NCI-H446 (cell line): ENCODE data around the gene IL18BP.

ENCODE experiments used
- DNase-seq, 2 experiments: peaks; one replicate each; lab custom pipeline; 2025; lab: John Stamatoyannopoulos, UW

The IL18BP gene

DNA sequence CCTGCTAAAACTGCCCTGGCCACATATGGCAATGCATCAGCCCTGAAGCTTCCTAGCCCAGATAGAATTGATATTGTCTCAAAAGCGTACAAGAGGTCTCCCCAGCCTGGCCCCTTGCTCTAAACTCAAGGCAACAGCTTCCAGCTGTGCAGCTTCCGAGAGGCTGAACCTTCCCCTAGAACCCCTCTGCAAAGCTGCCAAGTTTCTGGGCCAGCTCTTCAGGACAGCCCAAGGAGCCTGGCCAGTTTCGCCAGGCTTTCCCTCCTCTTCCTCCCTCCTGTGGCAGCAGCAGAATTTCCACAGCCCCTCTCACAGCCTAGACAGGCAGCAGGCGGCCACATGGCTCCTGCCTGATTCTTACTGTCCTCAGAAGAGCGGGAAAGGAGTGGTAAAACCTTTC, 47.1 kb downstream of the IL18BP start:
- no peak for DNase-seq

DNA sequence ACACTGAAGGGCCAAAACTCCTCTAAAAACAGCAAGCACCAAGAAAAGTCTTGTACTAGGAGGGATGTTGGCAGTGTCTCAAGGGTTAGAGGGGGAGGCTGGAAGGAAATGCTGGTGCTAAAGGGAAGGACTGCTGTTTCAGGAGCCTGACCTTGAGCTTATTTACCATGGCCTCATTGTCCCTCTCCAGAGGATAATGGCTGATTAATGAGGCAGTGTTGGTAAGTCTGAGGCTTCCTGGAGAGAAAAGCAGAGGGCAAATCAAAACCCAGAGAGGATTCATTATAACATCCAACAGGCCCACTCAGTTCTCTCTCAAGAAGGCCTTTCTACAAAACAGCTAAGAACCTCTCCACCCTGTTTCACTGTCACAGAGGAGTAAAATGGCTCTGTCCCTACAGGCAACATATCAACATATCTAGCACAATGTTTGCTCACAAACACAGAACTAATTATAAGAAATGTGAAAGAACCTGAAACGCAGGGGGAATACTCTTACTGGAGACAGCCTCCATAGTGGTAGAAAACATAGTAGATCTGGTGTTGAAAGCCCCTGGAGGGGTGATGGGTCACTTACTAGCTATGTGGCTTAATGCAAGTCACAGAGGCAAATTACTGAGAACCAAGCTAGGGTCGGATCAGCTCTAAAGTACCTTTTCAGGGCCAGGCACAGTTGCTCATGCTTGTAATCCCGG, 50.2 kb downstream of the IL18BP start:
- no peak for DNase-seq
